HCT116 (cell line): ENCODE results near the gene MYH14. TPM values are rescaled to one million over a fixed set of nuclear protein-coding genes. Genes with fewer than 3 reads are reported as not detected.
A peak's percentile ranks its signal among the peaks of the same experiment; 100 is the strongest.

ENCODE experiments used
- ATAC-seq: fragments of 200-7000 bp; cut with Tn5 transposase; 2 replicates; pipeline ENCODE4 v1.9.1; 2020; ENCODE audit warnings: mild to moderate bottlenecking, moderate library complexity
- BruUV-seq: library from RNA; stranded (reverse); fragments of 400-500 nt; replicated peaks from 2 replicates; lab custom pipeline; 2021; lab: Mats Ljungman, UMichigan
- CTCF ChIA-PET: fragments of 300-600 bp; sonication (Branson Sonifier 250); formaldehyde crosslinking; loops from one replicate; lab custom pipeline; 2021; ENCODE audit warnings: antibody characterized with exemption; lab: Charles Lee
- POLR2A ChIA-PET: fragments of 300-600, 350-600 bp; sonication (Branson Sonifier 250); formaldehyde crosslinking; loops from one replicate; lab custom pipeline; 2021; ENCODE audit warnings: antibody characterized with exemption; lab: Charles Lee
- RAD21 ChIA-PET, 2 experiments: fragments of 300-600 bp; sonication (Branson Sonifier 250); formaldehyde crosslinking; loops; one replicate each; lab custom pipeline; 2023; ENCODE audit warnings: low total read pairs in 2 of 2; ENCODE audit not compliant: uncharacterized antibody in 2 of 2, unreplicated experiment in 2 of 2, low non-redundant PET in 1 of 2; lab: Charles Lee
- DNase-seq: peaks from one replicate; pipeline ENCODE4 v3.0.0-alpha.2; 2010; ENCODE audit warnings: low read depth, low spot score
- H2AFZ ChIP-seq: fragments of 200-600 bp; shearing (Covaris generic), sonication (generic); 2 replicates; pipeline ENCODE4 v1.6.1; 2017; ENCODE audit warnings: low read depth, mixed run types, mixed read lengths, antibody characterized with exemption, low read length; ENCODE audit not compliant: poor library complexity, severe bottlenecking
- H3K27ac ChIP-seq: 2 replicates; pipeline ENCODE4 v1.5.1; 2012; ENCODE audit warnings: low read depth, low read length
- H3K27me3 ChIP-seq: fragments of 200-600 bp; sonication (generic); 2 replicates; pipeline ENCODE4 v1.6.1; 2016; ENCODE audit warnings: mixed run types, low read length, mixed read lengths; ENCODE audit not compliant: insufficient read depth
- H3K36me3 ChIP-seq, 2 experiments: fragments of 200-500 bp in 1 of 2; fragments of 200-600 bp in 1 of 2; sonication (Bioruptor generic) in 1 of 2; sonication (generic) in 1 of 2; 2 replicates each; pipeline versions ENCODE4 v1.5.1 to v1.6.1; 2014 to 2016; ENCODE audit warnings: low read length in 2 of 2, inconsistent platforms in 1 of 2, mixed read lengths in 1 of 2, mixed run types in 1 of 2; ENCODE audit not compliant: insufficient read depth in 2 of 2, control insufficient read depth in 1 of 2
- H3K4me1 ChIP-seq, 2 experiments: fragments of 200-600 bp in 1 of 2; sonication (generic) in 1 of 2; 2 replicates each; pipeline versions ENCODE4 v1.5.1 to v1.6.1; 2012 to 2017; ENCODE audit warnings: low read length in 2 of 2, inconsistent platforms in 1 of 2, mild to moderate bottlenecking in 1 of 2, mixed read lengths in 1 of 2, mixed run types in 1 of 2, moderate library complexity in 1 of 2; ENCODE audit not compliant: insufficient read depth in 2 of 2, control insufficient read depth in 1 of 2
- H3K4me2 ChIP-seq: fragments of 200-600 bp; sonication (generic); 2 replicates; pipeline ENCODE4 v1.6.1; 2017; ENCODE audit warnings: mixed run types, low read length, mixed read lengths
- H3K4me3 ChIP-seq, 2 experiments: fragments of 200-600 bp in 1 of 2; sonication (generic) in 1 of 2; replicated peaks in 1 of 2; 2 replicates each; pipeline ENCODE4 v1.5.1; 2011 to 2016; ENCODE audit warnings: low read length in 2 of 2, control low read depth in 1 of 2, low read depth in 1 of 2, mild to moderate bottlenecking in 1 of 2, mixed read lengths in 1 of 2, mixed run types in 1 of 2
- H3K79me2 ChIP-seq: fragments of 200-600 bp; sonication (generic); 2 replicates; pipeline ENCODE4 v1.6.1; 2017; ENCODE audit warnings: mild to moderate bottlenecking, mixed run types, low read length, moderate library complexity, mixed read lengths; ENCODE audit not compliant: insufficient read depth
- H3K9ac ChIP-seq: fragments of 200-600 bp; sonication (generic); 2 replicates; pipeline ENCODE4 v1.6.1; 2016; ENCODE audit warnings: low read length, mixed read lengths
- H3K9me2 ChIP-seq: fragments of 200-600 bp; sonication (generic), shearing (Covaris generic); 2 replicates; pipeline ENCODE4 v1.6.1; 2017; ENCODE audit warnings: mixed run types, mild to moderate bottlenecking, moderate library complexity; ENCODE audit not compliant: insufficient read depth
- H3K9me3 ChIP-seq, 2 experiments: fragments of 200-500 bp in 1 of 2; fragments of 200-600 bp in 1 of 2; sonication (Bioruptor generic) in 1 of 2; sonication (generic) in 1 of 2; 2 replicates each; pipeline ENCODE4 v1.6.1; 2014 to 2017; ENCODE audit warnings: low read length in 2 of 2, mixed read lengths in 2 of 2, inconsistent platforms in 1 of 2, low read depth in 1 of 2, mild to moderate bottlenecking in 1 of 2, mixed run types in 1 of 2, moderate library complexity in 1 of 2; ENCODE audit not compliant: control insufficient read depth in 1 of 2, insufficient read depth in 1 of 2
- H4K20me1 ChIP-seq: fragments of 200-600 bp; sonication (generic), shearing (Covaris generic); 2 replicates; pipeline ENCODE4 v1.6.1; 2017; ENCODE audit warnings: mixed run types, mild to moderate bottlenecking, moderate library complexity; ENCODE audit not compliant: insufficient read depth
- EGR1 ChIP-seq: IDR thresholded peaks from 2 replicates; pipeline ENCODE4 v1.6.1; 2012; ENCODE audit warnings: low read depth
- RAD21 ChIP-seq: IDR thresholded peaks from 2 replicates; pipeline ENCODE4 v1.6.1; 2012; ENCODE audit warnings: low read depth, mild to moderate bottlenecking
- SIN3A ChIP-seq: IDR thresholded peaks from 2 replicates; pipeline ENCODE4 v1.6.1; 2012; ENCODE audit warnings: low read depth
- YY1 ChIP-seq: IDR thresholded peaks from 2 replicates; pipeline ENCODE4 v1.6.1; 2011; ENCODE audit warnings: low read length, low read depth, moderate library complexity, mild to moderate bottlenecking; ENCODE audit not compliant: insufficient replicate concordance; ENCODE audit errors: extremely low read depth
- ZFX ChIP-seq: fragments of 450-650 bp; IDR thresholded peaks from 2 replicates; pipeline ENCODE4 v1.6.1; 2017
- intact Hi-C: fragments of 100-400 bp; cut with micrococcal nuclease; formaldehyde crosslinking; loops from 2 replicates; pipeline ENCODE4 v1.10.0; 2022
- total RNA-seq: library from RNA; stranded (reverse); gene quantifications from one replicate; pipeline ENCODE4 v1.2.1, GENCODE V29; 2021; ENCODE audit not compliant: unreplicated experiment
- TF ChIP-seq, protein P1 (sequence below): IDR thresholded peaks from 2 replicates; pipeline ENCODE4 v1.6.1; 2012
- TF ChIP-seq, protein P2 (sequence below), 3 experiments: fragments of 200-600 bp in 1 of 3; sonication (generic) in 1 of 3; IDR thresholded peaks in 2 of 3; conservative IDR thresholded peaks in 1 of 3; 2 replicates each; pipeline ENCODE4 v1.5.1; 2012 to 2017; ENCODE audit warnings: low read depth in 2 of 3, low read length in 2 of 3, antibody characterized with exemption in 1 of 3, borderline replicate concordance in 1 of 3, control low read depth in 1 of 3, mild to moderate bottlenecking in 1 of 3, mixed read lengths in 1 of 3, mixed run types in 1 of 3, moderate library complexity in 1 of 3; ENCODE audit not compliant: insufficient read depth in 1 of 3

The MYH14 gene
- total RNA-seq, 1 experiment from 2014 or later, result 60.1 TPM

DNA sequence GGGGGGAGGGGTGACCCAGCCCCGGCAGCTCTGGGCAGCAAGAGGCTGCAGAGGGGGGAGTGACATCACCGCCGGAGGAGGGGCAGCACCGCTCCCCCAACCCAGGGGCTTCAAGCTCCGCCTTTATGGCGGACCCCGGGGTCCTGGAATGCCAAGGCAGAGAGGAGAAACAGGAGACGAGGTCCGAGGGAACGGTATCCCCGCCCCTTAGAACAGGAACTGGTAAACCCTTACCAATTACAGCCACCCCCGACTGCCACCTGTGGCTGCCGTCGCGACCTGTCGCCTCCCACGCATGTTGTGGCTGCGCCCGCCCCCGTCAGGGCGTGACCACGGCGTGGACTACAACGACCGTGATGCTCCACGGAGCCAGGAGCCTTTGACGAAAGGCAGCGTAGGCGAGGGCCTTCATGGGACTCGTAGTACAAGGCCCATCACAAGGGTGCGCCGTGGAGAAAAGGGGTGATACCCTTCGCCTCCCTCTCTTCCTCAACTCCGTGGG is 129.9 kb downstream of the MYH14 start:
- Histone ChIP-seq H3K27ac (peak overlapping the region; percentile 39), H3K79me2 (no peaks in the 10 kb centered on the region), H3K4me1 (peaks cover 26 to 54% of the 10 kb centered on the region in 2 experiments), H2AFZ (peak overlapping the region; percentile 95), H3K4me3 (peak overlapping the region; percentile 40 to 46), H3K9ac (peak overlapping the region; percentile 11; the same call in 1 of the 2 replicates), H3K9me3 (no peaks in the 10 kb centered on the region), H4K20me1 (no peaks in the 10 kb centered on the region), H3K36me3 (no peaks in the 10 kb centered on the region), H3K9me2 (no peaks in the 10 kb centered on the region), H3K27me3 (no peaks in the 10 kb centered on the region), H3K4me2 (peak overlapping the region; percentile 86)
- CTCF ChIA-PET, result no interaction called here
- POLR2A ChIA-PET, result interaction anchor here (0.5 kb wide), 1 partner anchor 392 kb away, joined by 4 read pairs; no protein-coding TSS in a partner anchor
- ATAC-seq (peak; percentile 50), DNase-seq (peak; percentile 88)
- RAD21 ChIA-PET, result interaction anchor here in 1 of 2 experiments (0.6 kb wide), 1 partner anchor 13 kb away, joined by 9 read pairs; no protein-coding TSS in a partner anchor
- intact Hi-C loops, result no loop called here
- TF ChIP-seq SIN3A (no peak), RAD21 (no peak), EGR1 (peak; percentile 98), ZFX (no peak; the same call in 1 of the 2 replicates), YY1 (no peak)
- TF ChIP-seq, protein P1, sequence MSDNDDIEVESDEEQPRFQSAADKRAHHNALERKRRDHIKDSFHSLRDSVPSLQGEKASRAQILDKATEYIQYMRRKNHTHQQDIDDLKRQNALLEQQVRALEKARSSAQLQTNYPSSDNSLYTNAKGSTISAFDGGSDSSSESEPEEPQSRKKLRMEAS, result no peak
- TF ChIP-seq, protein P2, sequence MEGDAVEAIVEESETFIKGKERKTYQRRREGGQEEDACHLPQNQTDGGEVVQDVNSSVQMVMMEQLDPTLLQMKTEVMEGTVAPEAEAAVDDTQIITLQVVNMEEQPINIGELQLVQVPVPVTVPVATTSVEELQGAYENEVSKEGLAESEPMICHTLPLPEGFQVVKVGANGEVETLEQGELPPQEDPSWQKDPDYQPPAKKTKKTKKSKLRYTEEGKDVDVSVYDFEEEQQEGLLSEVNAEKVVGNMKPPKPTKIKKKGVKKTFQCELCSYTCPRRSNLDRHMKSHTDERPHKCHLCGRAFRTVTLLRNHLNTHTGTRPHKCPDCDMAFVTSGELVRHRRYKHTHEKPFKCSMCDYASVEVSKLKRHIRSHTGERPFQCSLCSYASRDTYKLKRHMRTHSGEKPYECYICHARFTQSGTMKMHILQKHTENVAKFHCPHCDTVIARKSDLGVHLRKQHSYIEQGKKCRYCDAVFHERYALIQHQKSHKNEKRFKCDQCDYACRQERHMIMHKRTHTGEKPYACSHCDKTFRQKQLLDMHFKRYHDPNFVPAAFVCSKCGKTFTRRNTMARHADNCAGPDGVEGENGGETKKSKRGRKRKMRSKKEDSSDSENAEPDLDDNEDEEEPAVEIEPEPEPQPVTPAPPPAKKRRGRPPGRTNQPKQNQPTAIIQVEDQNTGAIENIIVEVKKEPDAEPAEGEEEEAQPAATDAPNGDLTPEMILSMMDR (IDR thresholded peaks at IDR 0.05 in 2 of 3, conservative IDR thresholded peaks at IDR 0.05 in 1 of 3; ENCODE audit: borderline replicate concordance in 1 of 3, insufficient read depth in 1 of 3, low read depth in 2 of 3, low read length in 2 of 3), result no peak
- BruUV-seq, result no TSS peak
